HG03575 (cell line): ENCODE data around the gene GPR17.

Experiments
- ATAC-seq: cut with Tn5 transposase; IDR thresholded peaks from one replicate; pipeline ENCODE4 v1.9.1; 2021; ENCODE audit not compliant: unreplicated experiment, insufficient number of reproducible peaks, low FRiP score; ENCODE audit errors: extremely low read depth

GPR17 gene

DNA sequence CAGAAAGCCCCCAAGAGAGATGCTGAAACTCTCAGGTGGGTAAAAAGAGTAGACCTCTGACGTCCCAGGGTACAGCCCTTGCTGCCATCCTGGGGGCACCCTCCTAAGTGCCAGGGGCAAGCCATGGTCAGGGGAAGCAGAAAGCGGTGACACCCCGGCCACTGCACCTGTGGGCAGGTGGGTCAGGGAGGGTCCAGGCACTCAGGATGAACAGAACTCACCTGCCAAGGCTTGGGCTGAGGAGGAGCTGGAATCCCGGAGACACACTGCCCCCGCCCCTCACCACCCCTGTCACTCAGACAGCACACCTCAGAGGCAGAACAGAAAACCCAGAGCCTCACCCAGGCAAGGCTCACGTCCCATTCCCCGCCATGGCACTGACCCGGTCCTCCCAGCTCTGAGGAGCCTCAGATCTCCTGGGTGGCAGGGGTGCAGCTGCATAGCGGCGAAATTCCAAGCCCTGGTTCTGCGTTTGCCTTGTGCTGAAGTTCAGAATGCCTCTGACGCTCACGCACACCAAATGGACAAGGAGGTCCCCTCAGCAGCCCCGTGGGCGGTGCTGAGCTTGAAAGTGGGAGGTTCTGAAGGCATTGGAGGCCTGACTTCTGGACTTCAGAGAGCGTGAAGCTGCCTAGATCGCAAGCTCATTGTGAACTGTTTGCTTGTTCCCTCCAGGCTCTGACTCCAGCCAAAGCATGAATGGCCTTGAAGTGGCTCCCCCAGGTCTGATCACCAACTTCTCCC is 4.3 kb downstream of the GPR17 start:
- no peak for ATAC-seq

DNA sequence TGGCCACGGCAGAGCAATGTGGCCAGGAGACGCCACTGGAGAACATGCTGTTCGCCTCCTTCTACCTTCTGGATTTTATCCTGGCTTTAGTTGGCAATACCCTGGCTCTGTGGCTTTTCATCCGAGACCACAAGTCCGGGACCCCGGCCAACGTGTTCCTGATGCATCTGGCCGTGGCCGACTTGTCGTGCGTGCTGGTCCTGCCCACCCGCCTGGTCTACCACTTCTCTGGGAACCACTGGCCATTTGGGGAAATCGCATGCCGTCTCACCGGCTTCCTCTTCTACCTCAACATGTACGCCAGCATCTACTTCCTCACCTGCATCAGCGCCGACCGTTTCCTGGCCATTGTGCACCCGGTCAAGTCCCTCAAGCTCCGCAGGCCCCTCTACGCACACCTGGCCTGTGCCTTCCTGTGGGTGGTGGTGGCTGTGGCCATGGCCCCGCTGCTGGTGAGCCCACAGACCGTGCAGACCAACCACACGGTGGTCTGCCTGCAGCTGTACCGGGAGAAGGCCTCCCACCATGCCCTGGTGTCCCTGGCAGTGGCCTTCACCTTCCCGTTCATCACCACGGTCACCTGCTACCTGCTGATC is 4.9 kb downstream of the GPR17 start:
- no peak for ATAC-seq

DNA sequence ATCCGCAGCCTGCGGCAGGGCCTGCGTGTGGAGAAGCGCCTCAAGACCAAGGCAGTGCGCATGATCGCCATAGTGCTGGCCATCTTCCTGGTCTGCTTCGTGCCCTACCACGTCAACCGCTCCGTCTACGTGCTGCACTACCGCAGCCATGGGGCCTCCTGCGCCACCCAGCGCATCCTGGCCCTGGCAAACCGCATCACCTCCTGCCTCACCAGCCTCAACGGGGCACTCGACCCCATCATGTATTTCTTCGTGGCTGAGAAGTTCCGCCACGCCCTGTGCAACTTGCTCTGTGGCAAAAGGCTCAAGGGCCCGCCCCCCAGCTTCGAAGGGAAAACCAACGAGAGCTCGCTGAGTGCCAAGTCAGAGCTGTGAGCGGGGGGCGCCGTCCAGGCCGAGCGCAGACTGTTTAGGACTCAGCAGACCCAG is 5.4 kb downstream of the GPR17 start:
- no peak for ATAC-seq

DNA sequence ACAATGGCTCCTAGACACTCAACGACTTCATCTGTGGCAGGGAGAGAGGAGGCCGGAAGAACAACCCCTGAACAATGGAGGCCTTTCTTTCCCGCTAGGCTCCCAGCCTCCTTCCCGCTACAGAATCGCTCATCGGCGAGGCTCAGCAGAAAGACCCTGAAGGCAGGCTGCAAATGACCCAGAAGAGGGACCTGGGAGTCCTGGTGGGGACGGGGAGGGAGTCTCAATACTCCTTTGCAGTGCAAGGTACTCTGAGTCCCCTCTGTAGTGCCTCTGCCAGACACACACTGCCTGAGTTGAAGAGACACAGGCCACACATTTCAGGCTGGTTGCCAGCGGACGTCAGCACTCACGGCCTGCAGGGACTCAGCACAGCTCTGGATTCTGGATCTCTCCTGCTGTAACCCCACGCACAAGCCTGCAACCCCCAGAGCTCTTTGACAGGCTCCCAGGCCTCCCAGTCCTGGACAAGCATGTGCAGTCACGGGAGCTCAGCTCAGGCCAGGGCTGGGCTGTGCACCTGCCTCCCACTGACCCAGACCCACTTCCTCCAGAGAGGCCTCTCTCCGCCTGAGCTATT is 6.1 kb downstream of the GPR17 start:
- ATAC-seq: no peak

DNA sequence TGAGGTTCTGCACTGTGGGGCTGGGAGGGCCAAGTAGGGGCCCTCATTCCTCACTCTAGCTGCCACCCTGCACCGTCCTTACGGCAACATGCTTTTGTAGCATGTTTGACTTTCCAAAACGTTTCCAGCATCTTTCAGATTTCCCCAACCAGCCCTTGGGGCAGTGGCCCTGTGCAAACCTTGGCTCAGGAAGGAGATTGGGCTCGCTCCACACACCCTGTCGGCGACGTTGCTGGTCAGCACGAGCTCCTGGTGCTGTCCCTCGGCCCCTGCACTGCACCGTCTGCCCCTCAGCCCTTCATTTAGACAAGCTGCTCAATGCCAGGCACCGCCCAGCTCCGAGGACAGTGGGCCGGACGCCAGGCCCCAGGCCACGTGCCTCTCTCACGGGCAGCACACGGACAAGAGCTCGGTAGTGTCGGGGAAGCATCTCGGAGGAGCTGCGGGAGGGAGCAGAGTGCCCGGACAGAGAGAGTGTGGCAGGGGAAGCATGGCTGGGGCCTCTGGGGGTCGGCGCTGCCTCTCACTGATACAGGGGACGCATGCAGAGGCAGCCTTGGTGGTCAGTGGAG is 6.9 kb downstream of the GPR17 start:
- ATAC-seq: no peak

DNA sequence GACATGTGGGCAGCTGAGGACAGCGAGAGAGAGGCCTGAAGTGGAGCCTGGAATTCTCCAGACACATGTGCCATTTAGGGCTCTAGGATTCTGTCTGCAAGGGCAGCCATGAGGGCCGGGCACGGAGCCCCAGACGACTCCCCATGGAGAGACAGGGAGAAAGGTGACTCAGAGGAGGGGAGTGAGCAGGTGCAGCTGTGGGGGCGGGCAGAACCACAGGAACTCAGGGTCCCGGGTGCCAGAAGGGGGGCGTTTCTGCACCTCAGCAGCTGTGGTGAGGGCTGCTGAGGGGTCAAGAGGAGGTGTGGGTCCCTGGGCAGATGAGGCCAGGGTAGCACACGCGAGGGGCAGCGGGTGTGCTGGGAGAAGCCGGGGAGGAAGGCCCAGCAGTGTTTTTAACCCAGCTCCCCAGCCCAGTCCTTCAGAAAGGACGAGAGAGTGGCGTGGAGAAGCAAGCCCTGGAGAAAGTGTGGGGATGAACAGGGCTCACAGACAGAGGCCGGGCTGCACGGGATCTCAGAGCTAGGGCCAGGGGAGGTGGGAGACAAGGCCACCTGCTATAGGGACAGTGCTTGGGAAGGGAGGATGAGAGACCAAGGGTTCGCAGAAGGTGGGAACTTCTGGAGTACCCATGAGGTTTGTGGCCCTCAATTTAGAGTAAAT is 7.6 kb downstream of the GPR17 start:
- no peak for ATAC-seq

DNA sequence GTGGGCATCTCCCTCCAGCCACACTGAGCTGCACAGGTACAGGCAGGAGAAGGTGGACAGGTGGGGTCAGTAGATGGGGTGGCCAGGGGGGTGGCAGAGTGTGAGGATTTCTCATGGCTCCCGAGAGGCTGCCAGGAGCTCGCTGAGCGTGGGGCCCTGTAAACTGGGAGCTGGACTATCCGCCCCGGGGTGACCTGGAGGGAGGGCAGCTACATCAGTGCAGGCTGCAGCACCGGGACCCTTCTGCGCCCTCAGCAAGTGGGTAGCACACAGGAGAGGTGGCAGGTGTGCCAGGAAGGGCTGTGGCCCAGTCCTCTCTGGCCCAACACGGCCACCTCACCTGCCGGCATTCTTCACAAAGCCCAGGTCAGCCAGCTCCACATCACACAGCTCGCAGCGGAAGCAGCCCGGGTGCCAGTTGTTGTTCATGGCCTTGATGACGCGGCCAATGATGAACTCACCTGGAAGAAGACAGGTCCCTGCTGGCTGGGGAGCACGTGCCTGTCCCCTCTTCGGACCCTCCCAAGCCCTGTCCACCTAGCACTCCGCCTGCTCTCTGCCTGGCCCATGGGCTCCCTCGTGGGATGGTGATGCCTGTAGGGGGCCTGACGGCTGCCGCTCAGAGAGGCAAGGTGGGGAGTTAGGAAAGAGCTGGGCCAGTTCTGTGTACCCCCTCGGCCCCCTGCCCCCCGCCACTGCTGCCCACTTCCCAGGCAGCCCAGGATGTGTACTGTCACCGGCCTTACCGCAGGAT is 8.3 kb downstream of the GPR17 start:
- ATAC-seq: no peak

DNA sequence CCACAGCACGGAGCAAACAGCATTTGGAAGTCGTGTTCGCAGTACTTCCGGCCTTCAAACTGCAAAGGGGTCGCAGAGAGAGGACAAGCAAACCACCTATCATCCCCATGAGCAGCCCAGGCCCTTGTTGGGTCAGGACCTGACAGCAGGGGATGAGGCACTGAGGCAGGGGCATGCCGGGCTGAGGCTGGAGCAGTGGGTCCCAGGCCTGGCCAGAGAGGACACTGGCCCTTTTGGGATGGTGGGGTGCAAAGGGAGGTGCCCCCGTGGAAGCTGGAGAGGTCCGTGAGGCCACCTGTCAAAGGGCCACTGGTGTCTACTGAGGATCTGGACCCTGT is 8.9 kb downstream of the GPR17 start:
- no peak for ATAC-seq

DNA sequence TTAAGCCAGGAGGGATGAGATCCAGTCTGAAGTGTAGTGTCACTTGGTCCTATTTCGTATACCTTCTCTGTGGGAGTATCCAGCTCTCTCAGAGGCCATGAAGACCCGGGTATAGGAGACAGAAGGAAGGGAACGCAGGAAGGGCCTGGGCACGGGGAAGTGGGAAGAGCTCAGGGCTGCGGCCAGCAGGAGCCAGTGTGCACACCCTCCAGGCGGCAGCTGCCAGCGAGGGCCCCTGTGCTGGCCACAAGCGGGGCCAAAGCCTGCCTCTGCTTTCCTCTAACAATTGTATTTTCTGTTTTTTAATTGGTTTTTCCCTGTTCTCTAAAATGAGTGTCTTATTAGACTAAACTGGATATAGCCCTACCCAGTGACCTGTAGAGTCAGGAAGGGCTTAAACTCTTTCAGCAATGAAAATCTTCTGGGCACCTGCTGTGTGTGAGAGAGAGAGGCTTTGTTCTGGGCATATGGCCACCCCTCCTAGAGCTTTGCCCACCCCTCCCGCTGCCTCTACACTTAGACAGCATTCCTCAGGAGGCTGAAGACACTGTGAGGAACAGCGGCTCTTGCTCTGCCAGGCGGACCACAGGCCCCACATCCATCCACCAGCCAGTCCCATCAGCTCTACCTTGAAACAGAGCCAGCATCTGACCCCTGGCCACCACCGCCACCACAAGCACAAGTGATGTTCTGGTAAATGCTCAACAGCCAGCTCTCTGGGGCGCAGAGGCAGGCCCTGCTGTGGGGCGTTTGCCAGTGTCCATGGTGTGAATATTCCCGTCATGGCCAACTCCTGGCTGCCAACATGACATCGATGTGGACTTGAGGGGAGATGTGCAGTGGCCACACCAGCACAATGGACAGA is 9.5 kb downstream of the GPR17 start:
- ATAC-seq: no peak

DNA sequence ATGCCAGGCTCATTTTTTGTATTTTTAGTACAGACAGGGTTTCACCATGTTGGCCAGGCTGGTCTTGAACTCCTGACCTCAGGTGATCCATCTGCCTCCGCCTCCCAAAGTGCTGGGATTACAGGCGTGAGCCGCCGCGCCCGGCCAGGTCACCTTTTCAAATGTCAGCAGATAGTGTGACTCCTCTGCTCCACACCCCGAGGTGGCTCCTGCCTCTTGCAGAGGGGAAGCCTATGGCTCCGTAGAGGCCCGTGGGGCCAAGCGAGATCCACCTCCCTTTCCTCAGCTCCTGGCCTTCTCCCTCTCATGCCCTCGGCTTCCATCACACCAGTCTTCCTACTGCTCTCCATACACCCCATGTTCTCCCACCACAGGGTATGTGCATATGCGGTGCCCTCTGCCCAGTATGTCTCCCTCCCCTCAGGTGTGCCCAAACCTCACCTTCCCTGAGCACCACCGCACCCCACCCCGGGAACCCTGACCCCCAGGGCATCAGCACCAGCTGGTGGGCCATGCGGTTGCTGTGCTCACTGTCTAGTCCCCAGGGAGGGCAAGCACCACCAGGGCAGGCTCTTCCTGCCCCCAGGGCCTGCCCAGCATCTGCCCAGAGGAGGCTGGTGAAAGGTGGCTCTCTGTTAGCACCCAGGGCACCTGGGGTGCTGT is 10.7 kb downstream of the GPR17 start:
- no peak for ATAC-seq

DNA sequence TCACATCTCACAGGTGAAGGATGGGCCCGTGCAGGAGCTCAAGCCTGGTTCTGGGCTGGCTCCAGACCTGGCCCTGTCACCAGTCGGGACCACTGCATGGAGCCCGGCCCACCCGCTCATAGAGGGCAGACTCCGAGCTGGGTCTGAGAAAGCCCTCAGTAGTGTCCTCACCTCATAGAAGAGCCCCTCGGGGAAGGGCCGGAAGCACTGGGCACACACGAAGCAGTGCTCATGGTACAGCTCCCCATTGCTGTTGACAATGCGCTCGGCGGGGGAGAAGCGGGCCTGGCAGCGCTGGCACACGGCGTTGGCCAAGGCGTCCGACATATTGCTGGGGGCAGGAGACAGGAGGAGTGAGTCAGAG is 11.3 kb downstream of the GPR17 start:
- no peak for ATAC-seq

DNA sequence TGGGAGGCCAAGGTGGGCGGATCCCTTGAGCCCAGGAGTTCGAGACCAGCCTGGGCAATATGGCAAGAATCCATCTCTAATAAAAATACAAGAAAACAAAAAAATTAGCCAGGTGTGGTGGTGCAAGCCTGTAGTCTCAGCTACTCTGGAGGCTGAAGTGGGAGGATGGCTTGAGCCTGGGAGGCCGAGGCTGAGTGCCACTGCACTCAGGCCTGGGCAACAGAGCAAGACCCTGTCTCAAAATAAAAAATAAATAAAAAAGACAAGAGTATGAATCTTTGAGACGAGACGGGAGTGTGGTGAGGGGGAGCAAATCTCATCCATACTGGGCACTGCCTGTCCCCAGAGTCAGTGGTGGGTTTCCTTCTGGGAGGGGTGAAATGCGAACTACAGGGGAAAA is 12.2 kb downstream of the GPR17 start:
- no peak for ATAC-seq

DNA sequence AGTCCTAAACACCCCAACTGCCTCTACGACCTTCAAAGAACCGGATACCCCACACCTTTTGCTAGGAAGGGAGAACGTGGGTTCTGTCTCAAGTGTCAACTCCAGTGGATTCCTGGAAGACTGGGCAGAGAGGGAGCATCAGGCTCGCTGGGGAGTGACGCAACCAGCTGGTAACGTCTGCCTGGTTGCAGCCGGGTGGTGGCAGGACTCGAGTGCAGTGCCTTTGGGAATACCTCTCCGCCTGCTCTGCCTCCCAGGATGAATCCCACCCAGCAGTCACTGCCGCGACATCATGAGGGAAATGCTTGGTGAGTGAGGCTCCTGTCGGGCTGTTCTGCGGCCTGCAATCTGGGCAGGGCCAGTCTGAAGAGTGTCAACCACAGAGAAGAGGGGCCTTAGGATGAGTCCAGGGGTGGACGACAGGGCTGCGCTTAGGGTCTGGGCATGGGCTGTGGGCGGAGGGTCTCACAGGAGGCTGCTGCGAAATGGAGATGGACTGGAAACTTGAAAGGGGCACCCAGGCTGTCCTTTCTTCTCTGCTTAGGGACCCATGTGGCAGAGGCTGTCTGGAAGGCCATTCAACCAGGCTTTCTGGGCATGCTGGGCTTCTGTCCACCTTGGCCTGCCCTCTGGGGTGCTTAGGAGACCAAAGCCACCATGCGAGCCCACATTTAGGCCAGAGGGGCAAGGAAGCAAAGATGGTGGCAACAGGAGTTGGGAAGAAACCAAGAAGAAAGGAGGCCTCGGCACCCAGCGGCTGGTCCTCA is 12.9 kb downstream of the GPR17 start:
- no peak for ATAC-seq

DNA sequence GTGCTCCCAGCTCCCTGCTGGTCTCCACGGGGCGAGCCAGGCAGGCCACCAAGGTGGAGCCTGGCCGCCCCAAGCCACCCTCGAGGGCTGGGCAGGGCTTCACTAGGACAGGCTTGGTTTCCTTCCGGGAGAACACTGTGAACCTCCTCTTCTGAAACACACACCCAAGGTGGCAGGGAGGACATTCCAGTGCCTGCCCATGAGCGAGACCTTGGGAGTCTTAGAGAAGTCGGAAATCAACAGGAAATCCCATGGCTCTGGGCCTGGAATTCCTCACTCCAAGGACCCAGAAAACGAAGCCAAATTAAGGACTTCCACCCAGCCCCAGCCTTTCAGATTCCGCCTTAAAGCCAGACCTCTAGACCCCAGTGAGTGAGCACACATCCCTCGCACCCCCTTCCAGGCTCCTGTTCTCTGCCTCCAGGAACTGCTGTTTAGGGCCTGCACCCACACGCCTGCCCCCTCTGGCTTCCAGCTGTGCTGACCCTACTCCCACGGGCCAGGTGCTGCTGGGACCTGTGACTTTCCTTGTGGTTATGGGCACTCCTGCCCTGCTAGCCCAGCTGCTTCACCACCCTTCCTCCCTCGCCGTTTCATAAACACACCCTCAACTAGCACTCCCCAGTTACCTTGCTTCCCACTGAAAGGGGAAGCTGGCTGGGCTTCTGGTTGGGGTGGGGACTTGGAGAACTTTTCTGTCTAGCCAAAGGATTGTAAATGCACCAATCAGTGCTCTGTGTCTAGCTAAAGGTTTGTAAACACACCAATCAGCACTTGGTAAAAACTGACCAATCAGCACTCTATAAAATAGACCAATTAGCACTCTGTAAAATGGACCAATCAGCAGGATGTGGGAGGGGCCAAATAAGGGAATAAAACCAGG is 13.7 kb downstream of the GPR17 start:
- ATAC-seq: no peak

DNA sequence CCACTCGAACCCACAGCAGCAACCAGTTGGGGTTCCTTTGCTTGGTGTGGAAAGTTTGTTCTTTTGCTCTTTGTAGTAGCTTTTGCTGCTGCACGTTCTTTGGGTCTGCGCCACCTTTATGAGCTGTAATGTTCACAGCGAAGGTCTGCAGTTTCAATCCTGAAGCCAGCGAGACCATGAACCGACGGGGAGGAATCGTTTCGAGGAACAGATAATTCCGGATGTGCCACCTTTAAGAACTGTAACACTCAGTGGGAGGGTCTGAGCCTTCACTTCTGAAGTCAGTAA is 14.3 kb downstream of the GPR17 start:
- ATAC-seq: no peak

DNA sequence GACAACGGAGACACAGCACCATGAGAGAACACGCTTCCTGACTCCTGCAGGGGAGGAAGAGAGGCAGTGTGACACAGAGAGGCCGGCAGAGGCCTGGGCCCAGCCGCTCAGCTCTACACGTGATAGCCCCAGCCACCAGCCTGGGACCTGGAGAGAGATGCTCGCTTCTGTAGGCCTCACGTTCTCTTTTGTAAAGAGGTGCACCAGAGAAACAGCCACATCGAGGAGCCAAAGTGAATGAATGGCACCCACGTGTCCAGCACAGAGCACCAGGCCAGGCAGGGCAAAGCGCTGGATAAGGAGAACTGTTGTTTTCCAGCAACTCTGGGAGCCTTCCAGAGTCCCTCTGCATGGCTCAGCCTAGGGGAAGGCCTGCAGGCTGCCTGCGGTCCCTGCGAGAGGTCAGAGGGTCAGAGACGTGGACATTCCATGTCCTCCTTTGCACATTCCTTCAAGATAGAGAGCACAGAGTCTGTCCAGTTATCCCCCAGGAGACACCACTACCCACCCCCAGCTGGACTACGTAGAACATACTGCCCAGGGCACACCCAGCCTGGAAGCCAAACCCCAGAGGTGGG is 15.2 kb downstream of the GPR17 start:
- no peak for ATAC-seq
